Neural crest cell (in vitro differentiated cells): Measurements from ENCODE around the gene ADGRG1. TPM values are rescaled to one million over a fixed set of nuclear protein-coding genes. Genes with fewer than 3 reads are reported as not detected.

ENCODE experiments used
- DNase-seq: peaks from one replicate; pipeline ENCODE4 v3.0.0; 2021; ENCODE audit warnings: low read depth, mixed read lengths, low spot score
- H3K27ac Mint-ChIP-seq: one replicate; pipeline ENCODE4 v1.8.0; 2021; ENCODE audit warnings: mild to moderate bottlenecking, mixed read lengths; ENCODE audit not compliant: unreplicated experiment
- H3K27me3 Mint-ChIP-seq: 2 replicates; pipeline ENCODE4 v1.8.0; 2021; ENCODE audit warnings: low read depth, mild to moderate bottlenecking, mixed read lengths
- H3K36me3 Mint-ChIP-seq: 2 replicates; pipeline ENCODE4 v1.8.0; 2021; ENCODE audit warnings: low read depth, mild to moderate bottlenecking, mixed read lengths
- H3K4me1 Mint-ChIP-seq: 2 replicates; pipeline ENCODE4 v1.8.0; 2021; ENCODE audit warnings: mixed read lengths
- H3K4me3 Mint-ChIP-seq: one replicate; pipeline ENCODE4 v1.8.0; 2021; ENCODE audit warnings: mild to moderate bottlenecking, mixed read lengths
- H3K9me3 Mint-ChIP-seq: 2 replicates; pipeline ENCODE4 v1.8.0; 2021; ENCODE audit warnings: mixed read lengths
- total RNA-seq: library from RNA; stranded (reverse); gene quantifications from 2 replicates; pipeline ENCODE4 v1.2.1, GENCODE V29; 2021
- TF ChIP-seq, protein P1 (sequence below): fragments of 200-600 bp; sonication (generic); conservative IDR thresholded peaks from 2 replicates; pipeline ENCODE4 v1.5.0; 2021; ENCODE audit warnings: antibody characterized with exemption, mild to moderate bottlenecking

The ADGRG1 gene
- total RNA-seq, 1 donor from 2014 or later: 58.5 TPM

- Mint-ChIP-seq H3K4me1 (peaks cover 30% of the 10 kb centered on the region), H3K27me3 (no peaks in the 10 kb centered on the region), H3K4me3 (no peak overlapping the region), H3K36me3 (no peaks in the 10 kb centered on the region), H3K27ac (no peak overlapping the region), H3K9me3 (no peaks in the 10 kb centered on the region)
- TF ChIP-seq, protein P1, sequence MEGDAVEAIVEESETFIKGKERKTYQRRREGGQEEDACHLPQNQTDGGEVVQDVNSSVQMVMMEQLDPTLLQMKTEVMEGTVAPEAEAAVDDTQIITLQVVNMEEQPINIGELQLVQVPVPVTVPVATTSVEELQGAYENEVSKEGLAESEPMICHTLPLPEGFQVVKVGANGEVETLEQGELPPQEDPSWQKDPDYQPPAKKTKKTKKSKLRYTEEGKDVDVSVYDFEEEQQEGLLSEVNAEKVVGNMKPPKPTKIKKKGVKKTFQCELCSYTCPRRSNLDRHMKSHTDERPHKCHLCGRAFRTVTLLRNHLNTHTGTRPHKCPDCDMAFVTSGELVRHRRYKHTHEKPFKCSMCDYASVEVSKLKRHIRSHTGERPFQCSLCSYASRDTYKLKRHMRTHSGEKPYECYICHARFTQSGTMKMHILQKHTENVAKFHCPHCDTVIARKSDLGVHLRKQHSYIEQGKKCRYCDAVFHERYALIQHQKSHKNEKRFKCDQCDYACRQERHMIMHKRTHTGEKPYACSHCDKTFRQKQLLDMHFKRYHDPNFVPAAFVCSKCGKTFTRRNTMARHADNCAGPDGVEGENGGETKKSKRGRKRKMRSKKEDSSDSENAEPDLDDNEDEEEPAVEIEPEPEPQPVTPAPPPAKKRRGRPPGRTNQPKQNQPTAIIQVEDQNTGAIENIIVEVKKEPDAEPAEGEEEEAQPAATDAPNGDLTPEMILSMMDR: no peak
- DNase-seq: no peak
These were observed 8.7 kb upstream of the ADGRG1 start for GRCh38 chr16:57619606-57620334.

- TF ChIP-seq, protein P1: no peak
- Mint-ChIP-seq H3K36me3 (no peaks in the 10 kb centered on the region), H3K27ac (no peak overlapping the region), H3K4me3 (no peak overlapping the region), H3K27me3 (no peaks in the 10 kb centered on the region), H3K4me1 (peaks cover 38% of the 10 kb centered on the region), H3K9me3 (no peaks in the 10 kb centered on the region)
- no peak for DNase-seq
These were observed 7.8 kb upstream of the ADGRG1 start for GRCh38 chr16:57620335-57621231.

DNA sequence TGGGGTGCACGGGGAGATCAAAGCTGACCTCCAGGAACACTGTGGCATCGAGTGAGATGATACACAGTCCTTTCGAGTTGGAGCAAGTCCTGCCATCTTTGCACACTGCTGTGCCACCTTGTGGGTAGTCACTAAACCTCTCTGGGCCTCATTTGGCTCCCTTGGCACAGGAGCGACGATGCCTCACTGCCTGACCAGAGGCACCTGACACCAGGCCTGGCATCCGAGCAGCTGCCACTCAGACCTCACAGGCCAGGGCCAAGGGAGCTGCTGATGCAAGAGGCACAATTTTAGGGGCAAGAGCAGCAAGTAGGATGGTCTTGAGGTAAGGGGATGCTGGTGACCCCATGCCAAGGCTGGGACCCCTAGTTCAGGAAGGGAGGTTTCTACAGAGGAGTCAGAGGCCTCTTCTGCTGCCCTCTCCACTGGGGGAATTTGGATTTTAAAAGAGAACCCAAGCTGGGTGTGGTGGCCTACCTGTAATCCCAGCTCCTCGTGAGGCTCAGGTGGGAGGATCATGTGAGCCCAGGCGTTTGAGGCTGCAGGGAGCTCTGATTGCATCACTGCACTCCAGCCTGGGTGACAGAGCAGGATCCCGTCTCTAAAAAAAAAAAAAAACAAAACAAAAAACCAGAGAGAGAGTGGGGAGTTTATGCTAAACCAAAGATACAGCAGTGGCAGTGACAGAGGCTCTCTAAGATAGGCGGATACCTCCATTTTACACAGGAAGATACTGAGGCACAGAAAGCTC, 6.7 kb upstream of the ADGRG1 start:
- Mint-ChIP-seq H3K4me1 (peaks cover 48% of the 10 kb centered on the region), H3K36me3 (no peaks in the 10 kb centered on the region), H3K27ac (no peak overlapping the region), H3K27me3 (no peaks in the 10 kb centered on the region), H3K9me3 (no peaks in the 10 kb centered on the region), H3K4me3 (no peak overlapping the region)
- TF ChIP-seq, protein P1: no peak
- no peak for DNase-seq

GRCh38 chr16:57622361-57623250, 5.8 kb upstream of the ADGRG1 start:
- Mint-ChIP-seq H3K27ac (peak overlapping the region; percentile 92), H3K4me1 (peaks cover 57% of the 10 kb centered on the region)
- no peak for DNase-seq

More at GRCh38 chr16:57622361-57623250, 5.8 kb upstream of the ADGRG1 start:
- Mint-ChIP-seq H3K9me3 (no peaks in the 10 kb centered on the region), H3K36me3 (no peaks in the 10 kb centered on the region), H3K4me3 (peak overlapping the region; percentile 38), H3K27me3 (no peaks in the 10 kb centered on the region)
- TF ChIP-seq, protein P1: no peak
